Kidney epithelial cell (primary cell): ENCODE data around the gene GAS2L1. TPM values are rescaled to one million over a fixed set of nuclear protein-coding genes. Genes with fewer than 3 reads are reported as not detected.

ENCODE experiments used
- DNase-seq: peaks from one replicate; pipeline ENCODE4 v3.0.0-alpha.2; 2010; ENCODE audit warnings: low read depth
- H3K27me3 ChIP-seq: 2 replicates; pipeline ENCODE4 v1.6.0; 2011; ENCODE audit warnings: low read length; ENCODE audit not compliant: control insufficient read depth, insufficient read depth
- H3K36me3 ChIP-seq: 2 replicates; pipeline ENCODE4 v1.5.1; 2011; ENCODE audit warnings: low read length; ENCODE audit not compliant: control insufficient read depth, insufficient read depth
- H3K4me3 ChIP-seq: 2 replicates; pipeline ENCODE4 v1.5.1; 2011; ENCODE audit warnings: low read depth, mild to moderate bottlenecking, control low read depth, low read length
- CTCF ChIP-seq: IDR thresholded peaks from 2 replicates; pipeline ENCODE4 v1.5.1; 2011; ENCODE audit warnings: mild to moderate bottlenecking, moderate library complexity, low read length, control low read depth, inconsistent platforms; ENCODE audit not compliant: insufficient read depth, poor library complexity, severe bottlenecking
- total RNA-seq: library from RNA; depleted of rRNA; stranded (reverse); fragments of >200 nt; gene quantifications from 2 replicates; pipeline ENCODE4 v1.2.3, GENCODE V29; 2015

The GAS2L1 gene
- total RNA-seq, 1 donor from 2014 or later = 8.9 TPM

- no peak for DNase-seq
- H3K4me3 ChIP-seq = no peak overlapping the region
- H3K36me3 ChIP-seq = peaks cover 10% of the 10 kb centered on the region
- no peaks in the 10 kb centered on the region for H3K27me3 ChIP-seq
- TF ChIP-seq CTCF = no peak
Measured at GRCh38 chr22:29345932-29346331, 39.5 kb downstream of the GAS2L1 start.

GRCh38 chr22:29346659-29347058 lies 40.2 kb downstream of the GAS2L1 start:
- H3K27me3 ChIP-seq = no peaks in the 10 kb centered on the region
- TF ChIP-seq CTCF = no peak
- peaks cover 9% of the 10 kb centered on the region for H3K36me3 ChIP-seq
- no peak overlapping the region for H3K4me3 ChIP-seq
- DNase-seq = no peak

- no peak for TF ChIP-seq CTCF
- DNase-seq = no peak
- Histone ChIP-seq H3K36me3 (peaks cover 4% of the 10 kb centered on the region), H3K4me3 (no peak overlapping the region), H3K27me3 (no peaks in the 10 kb centered on the region)
Measured at GRCh38 chr22:29348041-29348440, 41.6 kb downstream of the GAS2L1 start.

- Histone ChIP-seq H3K36me3 (peaks cover 4% of the 10 kb centered on the region), H3K27me3 (no peaks in the 10 kb centered on the region), H3K4me3 (no peak overlapping the region)
- TF ChIP-seq CTCF = no peak
- no peak for DNase-seq
Measured at GRCh38 chr22:29348956-29349355, 42.5 kb downstream of the GAS2L1 start.

- TF ChIP-seq CTCF = no peak
- no peak for DNase-seq
- Histone ChIP-seq H3K27me3 (no peaks in the 10 kb centered on the region), H3K4me3 (no peak overlapping the region), H3K36me3 (peaks cover 4% of the 10 kb centered on the region)
Measured at GRCh38 chr22:29351042-29351441, 44.6 kb downstream of the GAS2L1 start.

GRCh38 chr22:29351891-29352290 lies 45.4 kb downstream of the GAS2L1 start:
- H3K36me3 ChIP-seq = peaks cover 6% of the 10 kb centered on the region
- no peak overlapping the region for H3K4me3 ChIP-seq
- H3K27me3 ChIP-seq = no peaks in the 10 kb centered on the region
- no peak for DNase-seq
- TF ChIP-seq CTCF = no peak
